NCI-H1092 treated with DMSO at 0.1 percent for 48 hours (cell line): ENCODE results near the gene DSC3.

ENCODE experiments used
- DNase-seq: peaks from one replicate; lab custom pipeline; 2025; lab: John Stamatoyannopoulos, UW

DSC3 gene

GRCh38 chr18:31042406-31043181 lies at the start of gene DSC3:
Gene DSC3, minus strand, starts transcription at chr18:31042742. Its CDS starts 82 bp downstream, at chr18:31042660.
- DNase-seq: no peak

GRCh38 chr18:31091350-31091749 lies 48.8 kb upstream of the DSC3 start:
- DNase-seq: no peak

- DNase-seq: no peak
Observed at GRCh38 chr18:31088532-31088931, 46.0 kb upstream of the DSC3 start.

GRCh38 chr18:31079973-31080372 lies 37.4 kb upstream of the DSC3 start:
- no peak for DNase-seq

- no peak for DNase-seq
Observed at GRCh38 chr18:31077878-31078277, 35.3 kb upstream of the DSC3 start.

GRCh38 chr18:31072175-31072574 lies 29.6 kb upstream of the DSC3 start:
- DNase-seq: no peak

- no peak for DNase-seq
Observed at GRCh38 chr18:31070206-31070605, 27.7 kb upstream of the DSC3 start.

- no peak for DNase-seq
Observed at GRCh38 chr18:31066266-31066665, 23.7 kb upstream of the DSC3 start.

GRCh38 chr18:31065036-31065773 lies 22.7 kb upstream of the DSC3 start:
- DNase-seq: no peak

GRCh38 chr18:31064130-31064529 lies 21.6 kb upstream of the DSC3 start:
- DNase-seq: no peak

- no peak for DNase-seq
Observed at GRCh38 chr18:31061945-31062344, 19.4 kb upstream of the DSC3 start.

GRCh38 chr18:31058897-31059296 lies 16.4 kb upstream of the DSC3 start:
- DNase-seq: no peak

- no peak for DNase-seq
Observed at GRCh38 chr18:31057917-31058316, 15.4 kb upstream of the DSC3 start.

GRCh38 chr18:31057051-31057450 lies 14.5 kb upstream of the DSC3 start:
- DNase-seq: no peak

GRCh38 chr18:31056296-31056695 lies 13.8 kb upstream of the DSC3 start:
- no peak for DNase-seq

- no peak for DNase-seq
Observed at GRCh38 chr18:31050635-31051034, 8.1 kb upstream of the DSC3 start.

GRCh38 chr18:31049189-31049588 lies 6.6 kb upstream of the DSC3 start:
- DNase-seq: no peak

- DNase-seq: no peak
Observed at GRCh38 chr18:31048216-31048615, 5.7 kb upstream of the DSC3 start.

- no peak for DNase-seq
Observed at GRCh38 chr18:31046916-31047315, 4.4 kb upstream of the DSC3 start.

- no peak for DNase-seq
Observed at GRCh38 chr18:31045599-31045998, 3.1 kb upstream of the DSC3 start.

- DNase-seq: no peak
Observed at GRCh38 chr18:31044926-31045325, 2.4 kb upstream of the DSC3 start.

GRCh38 chr18:31043709-31044108 lies 1.2 kb upstream of the DSC3 start:
- DNase-seq: no peak

GRCh38 chr18:31042084-31042405 lies 497 bp downstream of the DSC3 start:
- no peak for DNase-seq
